LoVo (cell line): ENCODE measurements around the gene ZSCAN31.
"Not testable (repeated sequence)": the region's sequence is repeated elsewhere in the genome, so short reads cannot be mapped to it uniquely, and the experiment has no call there.

Experiments
- DNase-seq: peaks from one replicate; pipeline ENCODE4 v3.0.0-alpha.2; 2016; ENCODE audit warnings: low spot score

The ZSCAN31 gene

DNA sequence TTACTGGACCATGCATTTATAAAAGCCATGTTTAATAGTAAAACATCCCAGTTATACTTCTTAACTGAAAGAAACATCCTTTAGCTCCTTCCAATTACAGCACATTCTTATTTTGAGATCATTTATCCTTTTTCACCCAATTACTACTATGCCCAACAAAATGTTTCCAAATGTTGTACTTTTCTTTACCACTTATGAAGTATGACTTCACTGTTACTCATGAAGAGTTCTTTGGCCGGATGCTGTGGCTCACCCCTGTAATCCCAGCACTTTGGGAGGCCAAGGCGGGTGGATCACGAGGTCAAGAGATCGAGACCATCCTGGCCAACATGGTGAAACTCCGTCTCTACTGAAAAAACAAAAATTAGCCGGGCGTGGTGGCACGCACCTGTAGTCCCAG is 18.1 kb downstream of the ZSCAN31 start:
- DNase-seq = not testable (repeated sequence)

DNA sequence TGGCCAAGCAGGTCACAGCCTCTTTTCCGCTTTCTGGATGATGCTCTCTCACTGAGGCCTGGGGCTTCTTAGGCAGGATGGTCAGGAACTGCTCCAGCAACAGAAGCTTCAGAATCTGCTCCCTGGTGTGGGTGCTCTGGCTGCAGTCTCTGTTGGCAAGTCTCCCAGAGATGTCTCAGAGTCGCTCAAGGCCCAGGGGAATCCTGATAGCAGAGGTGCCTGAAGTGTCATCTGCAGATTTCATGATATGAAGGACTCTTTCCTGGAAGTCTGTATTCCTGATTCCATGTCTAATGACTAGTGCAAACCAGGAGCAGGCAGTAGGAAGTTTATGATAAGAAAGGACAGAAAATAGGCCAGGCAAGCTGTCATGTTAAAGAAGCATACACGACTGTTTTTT is 20.3 kb downstream of the ZSCAN31 start:
- DNase-seq = no peak

GRCh38 chr6:28312939-28313338 is 23.0 kb downstream of the ZSCAN31 start:
- no peak for DNase-seq

DNA sequence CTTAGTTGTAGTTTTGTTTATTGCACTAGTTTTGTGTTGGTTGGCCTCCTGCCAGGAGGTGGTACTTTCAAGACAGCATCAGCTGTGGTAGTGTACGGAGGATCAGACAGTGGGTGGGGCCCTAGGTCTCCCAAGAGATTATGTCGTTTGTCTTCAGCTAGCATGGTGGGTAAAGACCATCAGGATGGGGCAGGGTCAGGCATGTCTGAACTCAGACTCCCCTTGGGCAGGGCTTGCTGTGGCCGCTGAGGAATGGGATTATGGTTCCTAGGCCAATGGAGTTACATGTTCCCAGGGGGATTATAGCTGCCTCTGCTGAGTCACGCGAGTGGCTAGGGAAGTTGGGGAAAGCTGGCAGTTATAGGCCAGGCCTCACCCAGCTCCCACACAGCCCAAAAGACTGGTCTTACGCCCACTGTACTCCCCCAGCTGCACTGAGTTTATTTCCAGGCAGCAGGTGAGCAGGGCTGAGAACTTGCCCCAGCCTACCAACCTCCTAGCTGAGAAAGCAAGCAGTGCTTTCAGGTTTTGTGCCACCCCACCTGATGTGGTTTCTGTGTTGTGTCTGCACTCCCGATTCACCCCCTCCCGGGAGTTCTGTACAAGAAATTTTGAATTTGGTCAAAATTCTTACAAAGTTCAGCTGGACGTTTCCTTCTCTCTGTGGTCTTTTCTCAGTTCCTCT is 24.7 kb downstream of the ZSCAN31 start:
- DNase-seq = no peak

DNA sequence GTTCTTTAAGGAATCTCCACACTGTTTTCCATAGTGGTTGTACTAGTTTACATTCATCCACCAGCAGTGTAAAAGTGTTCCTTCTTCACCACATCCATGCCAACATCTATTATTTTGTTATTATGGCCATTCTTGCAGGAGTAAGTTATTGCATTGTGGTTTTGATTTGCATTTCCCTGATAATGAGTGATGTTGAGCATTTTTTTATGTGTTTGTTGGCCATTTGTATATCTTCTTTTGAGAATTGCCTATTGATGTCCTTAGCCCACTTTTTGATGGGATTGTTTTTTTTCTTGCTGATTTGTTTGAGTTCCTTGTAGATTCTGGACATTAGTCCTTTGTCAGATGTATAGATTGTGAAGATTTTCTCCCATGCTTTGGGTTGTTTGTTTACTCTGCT is 29.6 kb downstream of the ZSCAN31 start:
- DNase-seq = not testable (repeated sequence)

DNA sequence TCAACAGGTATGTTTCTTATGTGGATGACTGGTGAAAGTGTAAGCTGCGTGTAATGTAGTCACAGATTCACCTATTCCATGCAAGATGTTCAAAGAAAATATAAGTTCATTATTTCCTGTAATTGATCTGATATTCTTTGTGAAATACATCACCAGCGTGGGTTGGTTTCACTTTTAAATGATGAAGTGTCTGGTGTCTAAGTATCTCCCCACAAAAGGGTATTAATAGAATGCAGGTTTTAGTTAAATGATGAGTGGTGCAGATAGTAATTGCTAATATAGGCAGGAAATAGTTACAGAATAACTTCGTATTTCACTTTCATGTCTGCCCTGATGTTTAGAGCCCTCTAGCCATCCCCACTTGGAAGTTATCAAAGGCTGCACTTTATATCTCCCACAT is 32.4 kb downstream of the ZSCAN31 start:
- DNase-seq = no peak

GRCh38 chr6:28296520-28297060 is 39.4 kb downstream of the ZSCAN31 start:
- DNase-seq = no peak

- no peak for DNase-seq
Measured at GRCh38 chr6:28295326-28295725, 40.6 kb downstream of the ZSCAN31 start.

GRCh38 chr6:28291573-28291972 is 44.4 kb downstream of the ZSCAN31 start:
- DNase-seq = no peak

DNA sequence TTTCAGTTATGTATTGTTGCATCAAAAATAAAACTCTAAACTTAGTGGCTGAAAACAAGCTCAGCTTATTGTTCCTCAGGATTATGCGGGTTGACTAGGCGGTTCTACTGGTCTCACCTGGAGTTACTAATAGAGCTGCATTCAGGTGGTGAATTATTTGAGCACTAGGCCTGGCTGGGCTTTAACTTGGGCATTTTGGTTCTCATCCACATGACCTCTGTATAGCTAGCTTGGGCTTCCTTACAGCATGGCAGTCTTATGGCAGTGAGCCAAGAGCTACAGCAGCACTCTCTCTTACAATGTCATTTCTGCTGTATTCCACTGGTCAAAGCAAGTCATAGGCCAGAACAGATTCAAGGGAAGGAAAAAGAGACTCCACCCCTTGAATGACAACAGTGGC is 53.0 kb downstream of the ZSCAN31 start:
- no peak for DNase-seq

DNA sequence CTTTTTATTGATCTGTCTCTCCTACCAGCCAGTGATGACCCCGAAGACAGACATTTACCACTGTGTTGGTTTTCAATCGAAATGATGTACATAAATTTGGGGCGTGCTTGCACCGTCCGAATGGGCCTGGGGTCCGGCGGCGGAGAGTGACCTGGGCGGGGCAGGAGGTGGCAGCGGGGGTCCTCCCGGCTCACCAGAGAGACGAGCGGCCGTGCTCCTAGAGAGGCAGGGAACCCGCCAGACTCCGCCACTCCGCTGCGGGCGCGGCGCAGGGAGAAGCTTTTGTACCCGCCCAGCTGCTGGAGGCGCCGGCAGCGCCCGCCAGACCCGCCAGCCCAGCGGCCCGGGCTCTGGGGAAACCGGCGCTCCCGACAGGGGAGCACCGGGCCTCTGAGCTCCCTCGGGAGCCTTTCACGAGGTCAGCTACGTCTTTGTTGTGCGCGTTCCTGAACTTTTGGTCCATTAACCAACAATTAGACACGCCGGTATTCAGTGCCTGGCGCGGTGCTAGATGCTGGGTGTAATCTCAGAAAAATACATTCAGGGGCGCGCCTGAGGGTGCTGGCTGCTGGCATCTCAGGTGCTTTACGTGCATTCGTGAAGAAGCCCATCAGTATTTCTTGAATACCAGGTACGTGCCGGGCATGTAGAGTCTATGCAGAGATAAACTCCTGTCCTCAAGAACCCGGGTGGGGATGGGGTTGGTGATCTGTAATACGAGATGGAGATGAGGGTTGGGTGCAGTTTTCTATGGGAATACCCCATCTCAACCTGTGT is 54.5 kb downstream of the ZSCAN31 start, which contains the start of gene PGBD1:
Gene PGBD1 (plus strand): TSS at position 285 of the 777 bp plus-strand sequence. CDS start 2,242 bp downstream, outside the sequence.
- DNase-seq = peak; percentile 73

DNA sequence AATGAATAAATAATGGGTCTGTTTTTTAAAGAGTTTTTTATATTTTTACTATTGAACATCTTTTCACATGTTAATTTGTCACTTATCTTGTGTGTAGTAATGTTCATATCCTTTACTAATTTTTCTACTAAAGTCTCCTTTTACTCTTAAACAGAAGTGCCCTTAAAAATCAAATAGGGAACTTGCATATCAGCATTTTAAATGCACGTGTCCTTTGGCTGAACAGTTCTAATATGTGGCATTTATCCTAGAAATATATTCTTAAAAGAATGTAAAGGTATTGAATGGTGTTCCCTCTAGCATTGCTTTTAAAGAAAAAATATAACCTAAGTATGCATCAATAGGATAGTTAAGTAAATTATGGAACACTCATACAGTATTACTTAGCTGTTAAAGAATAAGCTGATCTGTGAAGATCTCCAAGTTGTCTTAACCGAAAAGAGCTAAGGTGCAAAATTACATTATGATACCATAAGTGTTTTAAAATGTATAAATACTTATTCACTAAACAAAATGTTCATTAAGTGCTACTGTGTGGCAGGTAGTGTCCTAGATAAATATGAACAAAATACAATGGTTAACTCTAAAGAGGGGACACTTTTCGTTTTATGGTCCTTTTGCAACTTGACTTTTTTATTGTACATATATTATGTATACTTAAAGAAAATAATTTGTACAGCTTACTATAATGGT is 55.2 kb downstream of the ZSCAN31 start:
- DNase-seq = no peak

GRCh38 chr6:28277746-28278145 is 58.2 kb downstream of the ZSCAN31 start:
- DNase-seq = no peak

DNA sequence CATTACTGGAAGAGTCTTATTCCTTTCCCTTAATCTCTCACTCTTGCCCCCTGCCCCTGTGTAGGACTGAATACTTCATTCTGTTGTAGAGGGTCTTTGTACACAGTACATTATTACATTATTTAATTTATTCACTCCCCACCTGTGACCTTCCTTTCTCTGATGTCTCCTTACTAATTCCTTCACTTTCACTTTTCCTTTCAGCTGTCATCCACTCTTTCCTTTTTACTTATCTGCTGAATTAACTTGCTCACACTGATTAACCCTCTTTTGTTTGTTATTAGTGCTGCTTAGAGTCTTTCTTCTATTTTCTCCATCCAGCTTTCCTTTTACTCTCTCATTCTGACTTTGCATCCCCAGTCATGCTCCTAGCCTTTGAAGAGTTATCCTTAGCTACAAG is 61.1 kb downstream of the ZSCAN31 start:
- DNase-seq = no peak
